ENCODE data around the gene EGFR. TPM values are rescaled to one million over a fixed set of nuclear protein-coding genes. Genes with fewer than 3 reads are reported as not detected.

Gene EGFR
- total RNA-seq, 1 donor from 2014 or later: 144 TPM

DNA sequence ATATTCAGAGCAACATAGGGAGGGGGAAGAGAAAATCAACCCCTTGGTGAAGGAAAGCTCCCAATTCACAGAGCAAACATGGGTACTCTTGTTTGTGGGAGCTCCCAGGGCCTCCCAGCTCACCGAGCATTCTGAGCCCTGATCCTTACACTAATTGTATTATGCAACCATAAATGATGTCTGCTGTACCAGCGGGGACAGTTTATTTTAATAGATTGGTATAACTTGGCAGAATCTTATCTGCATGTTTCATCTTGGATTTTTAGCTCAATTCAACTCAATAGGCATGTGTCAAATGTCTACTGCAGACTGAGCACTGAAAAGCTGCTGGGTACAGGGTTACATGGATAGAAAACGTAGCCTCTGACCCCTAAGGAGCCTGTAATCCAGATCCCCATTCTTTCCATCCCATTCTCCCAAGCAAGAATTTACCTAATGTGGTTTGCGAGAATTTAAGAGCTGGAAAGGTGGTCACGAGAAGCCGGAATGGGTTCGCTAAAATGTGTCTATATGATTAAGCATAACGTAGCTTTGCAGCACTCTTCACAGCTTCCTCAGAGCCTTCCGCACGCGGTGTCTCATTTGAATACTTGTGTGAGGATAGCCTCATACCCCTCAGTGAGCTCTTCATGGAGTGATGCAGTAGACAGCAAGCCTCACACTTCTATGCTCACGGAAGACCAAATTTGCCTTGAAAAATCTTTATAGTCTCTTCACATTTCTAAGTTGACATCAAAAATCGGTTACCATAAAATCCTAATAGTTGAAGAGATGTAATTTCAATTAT, 18.3 kb downstream of the EGFR start:
- no peak for DNase-seq (ENCODE audit: low spot score)

DNA sequence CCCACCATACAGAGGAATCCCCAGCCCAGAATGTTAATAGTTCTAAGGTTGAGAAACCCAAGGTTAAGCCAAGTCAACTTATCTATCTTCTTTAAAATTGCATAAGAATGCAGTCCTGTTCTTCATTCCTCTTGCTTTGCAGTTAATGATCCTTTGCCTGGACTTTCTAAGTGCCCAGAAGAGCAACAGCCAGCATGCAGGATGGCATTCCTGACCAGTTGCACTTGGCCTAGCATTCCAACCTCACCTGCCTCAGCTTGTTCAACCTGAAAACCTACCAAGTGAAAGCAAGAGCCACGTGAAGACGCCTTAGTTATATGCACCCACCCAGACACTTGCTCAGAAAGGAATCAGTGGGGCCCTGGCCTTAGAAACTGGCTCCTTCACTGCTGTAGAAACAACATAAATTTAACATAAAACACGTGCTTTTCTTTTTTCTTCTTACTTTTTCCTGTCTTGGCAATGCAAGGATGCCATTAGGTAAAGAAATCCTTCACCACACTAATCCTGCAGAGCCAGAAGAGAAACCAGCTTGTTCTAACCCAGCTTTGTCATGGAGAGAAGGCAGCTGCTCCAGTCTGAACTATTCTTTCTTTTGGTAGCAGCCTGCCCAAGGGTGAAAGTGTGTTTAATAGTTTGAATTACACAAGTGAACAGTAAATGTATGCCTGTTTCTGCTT, 25.0 kb downstream of the EGFR start:
- no peak for DNase-seq (ENCODE audit: low spot score)

DNA sequence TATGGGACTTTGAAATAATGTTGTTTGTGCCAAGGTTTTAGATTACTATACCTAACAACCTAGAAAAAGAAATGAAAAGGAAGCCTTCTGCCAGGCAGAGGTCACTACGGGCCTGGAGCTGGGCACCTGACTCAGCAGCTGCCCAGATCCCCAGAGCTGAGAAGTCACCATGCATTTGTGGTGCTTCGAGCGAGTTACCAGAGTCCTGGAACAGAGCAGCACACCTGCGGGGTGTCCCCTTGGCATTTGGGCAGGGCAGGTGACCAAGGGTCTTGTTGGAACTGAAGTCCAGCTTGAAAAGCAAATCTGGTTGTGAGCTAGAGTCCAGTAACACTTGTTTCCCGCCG, 25.5 kb downstream of the EGFR start:
- no peak for DNase-seq (ENCODE audit: low spot score)

DNA sequence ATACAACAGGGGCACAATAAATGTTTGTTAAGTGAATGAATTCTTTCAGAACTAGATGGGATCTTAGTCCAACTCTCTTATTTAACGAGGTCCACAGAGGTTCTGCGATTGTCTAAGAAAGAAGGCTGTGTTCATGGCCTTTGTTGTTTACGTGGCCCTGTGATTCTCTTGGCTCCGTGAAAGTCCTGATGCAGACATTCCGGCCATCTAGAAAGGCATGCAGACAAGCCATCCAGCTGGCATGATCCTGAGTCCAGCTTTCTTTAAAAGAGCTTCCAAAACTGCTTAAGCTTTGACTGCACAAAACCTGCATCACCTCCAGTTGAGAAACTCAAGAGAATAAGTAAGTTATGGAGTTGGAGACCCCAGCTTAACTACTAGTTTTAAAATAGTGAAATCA, 26.0 kb downstream of the EGFR start:
- no peak for DNase-seq (ENCODE audit: low spot score)

DNA sequence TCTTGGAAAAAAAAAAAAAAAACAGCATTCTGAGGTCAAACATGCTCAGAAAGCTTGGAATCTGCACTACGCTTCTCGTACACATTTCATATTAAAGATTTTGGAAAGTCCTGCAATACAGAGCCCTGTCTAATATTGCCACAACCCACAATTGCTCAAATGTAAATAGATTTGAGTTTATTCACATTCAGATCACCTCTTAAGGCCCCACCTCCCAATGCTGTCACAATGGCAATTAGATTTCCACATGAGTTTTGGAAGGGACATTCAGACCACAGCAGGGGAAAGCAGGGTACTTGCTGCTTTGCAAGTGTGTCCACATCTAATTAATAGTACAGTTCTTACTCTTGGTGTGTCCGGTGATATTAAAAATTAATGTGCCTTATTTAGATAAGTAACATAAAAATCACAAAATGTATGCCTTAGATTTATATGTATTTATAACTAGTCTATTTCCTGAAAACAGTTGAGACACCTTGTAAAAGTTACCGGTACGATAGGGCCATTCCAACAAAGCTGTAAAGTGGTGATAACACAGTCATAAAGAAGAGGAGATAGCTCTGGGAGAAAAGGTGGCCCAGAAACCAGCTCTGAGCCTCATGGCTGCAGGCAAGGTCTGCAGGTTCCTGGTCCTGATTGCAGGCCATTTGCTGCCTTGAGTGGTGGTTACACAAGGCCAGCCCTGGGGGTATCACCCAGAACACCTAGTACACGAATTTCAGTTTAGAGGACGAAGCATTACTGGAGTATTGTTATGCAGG, 27.9 kb downstream of the EGFR start:
- DNase-seq (ENCODE audit: low spot score): no peak

DNA sequence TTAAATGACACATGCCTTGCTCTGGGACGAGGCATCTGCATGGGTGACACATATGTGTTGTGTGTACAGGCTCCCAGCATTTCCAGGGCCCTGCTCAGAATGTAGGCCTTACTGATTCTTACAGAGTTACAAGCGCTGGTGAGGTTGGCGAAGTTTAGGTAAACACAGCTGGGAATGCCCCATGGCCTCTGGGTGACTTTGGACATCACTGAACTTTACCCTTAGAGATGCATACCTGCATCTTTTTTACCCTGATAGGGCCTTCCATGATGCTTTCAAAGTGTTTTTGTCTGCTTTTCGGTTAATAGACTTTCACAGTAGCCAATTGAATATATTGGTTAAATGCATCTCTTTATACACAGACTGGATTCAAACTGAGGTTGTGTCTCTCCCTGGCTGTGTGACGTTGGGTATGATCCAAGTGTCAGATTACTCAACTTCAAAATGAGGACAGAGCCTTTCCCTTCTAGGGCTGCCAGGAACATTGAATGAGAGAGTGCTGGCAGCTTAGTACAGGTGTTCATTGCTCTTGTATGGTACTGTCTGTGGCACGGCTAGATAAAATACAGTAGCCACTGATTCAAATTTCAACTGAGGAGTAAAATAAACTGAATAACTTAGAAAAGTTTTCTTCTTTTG, 29.5 kb downstream of the EGFR start:
- DNase-seq (ENCODE audit: low spot score): no peak

DNA sequence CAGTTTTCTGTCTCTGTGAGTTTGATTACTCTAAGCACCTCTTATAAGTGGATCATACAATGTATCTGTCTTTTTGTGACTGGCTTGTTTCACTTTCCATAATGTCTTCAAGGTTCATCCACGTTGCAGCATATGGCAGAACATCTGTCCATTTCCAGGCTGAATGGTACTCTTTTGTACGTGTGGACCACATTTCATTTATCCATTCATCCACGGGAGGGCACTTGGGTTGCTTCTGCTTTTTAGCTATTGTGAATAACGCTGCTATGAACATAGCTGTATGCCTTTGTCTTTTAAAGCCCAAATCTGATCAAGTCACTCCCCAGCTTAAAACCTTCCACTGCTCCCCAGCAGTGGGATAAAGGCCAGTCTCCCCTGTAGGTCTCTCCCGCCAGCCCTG, 31.5 kb downstream of the EGFR start:
- no peak for DNase-seq (ENCODE audit: low spot score)

DNA sequence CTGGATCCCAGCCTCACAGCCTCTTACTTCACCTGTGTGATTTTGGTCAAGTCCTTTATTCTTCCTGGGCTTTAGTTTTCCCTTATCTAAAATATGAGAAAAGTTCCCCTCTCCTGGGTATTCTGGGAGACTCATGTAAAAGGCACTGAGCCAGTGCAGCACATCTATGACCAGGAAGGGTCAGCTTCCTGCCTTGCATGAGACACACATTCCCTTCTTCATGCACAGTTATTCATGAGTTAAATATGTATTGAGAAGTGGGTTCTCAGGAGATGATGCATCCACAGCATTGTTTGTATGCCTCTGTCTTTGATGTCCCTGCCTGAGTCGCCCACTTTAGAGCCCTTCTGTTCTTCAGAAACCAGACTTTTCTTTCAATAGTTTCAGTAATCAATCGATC, 33.3 kb downstream of the EGFR start:
- no peak for DNase-seq (ENCODE audit: low spot score)

DNA sequence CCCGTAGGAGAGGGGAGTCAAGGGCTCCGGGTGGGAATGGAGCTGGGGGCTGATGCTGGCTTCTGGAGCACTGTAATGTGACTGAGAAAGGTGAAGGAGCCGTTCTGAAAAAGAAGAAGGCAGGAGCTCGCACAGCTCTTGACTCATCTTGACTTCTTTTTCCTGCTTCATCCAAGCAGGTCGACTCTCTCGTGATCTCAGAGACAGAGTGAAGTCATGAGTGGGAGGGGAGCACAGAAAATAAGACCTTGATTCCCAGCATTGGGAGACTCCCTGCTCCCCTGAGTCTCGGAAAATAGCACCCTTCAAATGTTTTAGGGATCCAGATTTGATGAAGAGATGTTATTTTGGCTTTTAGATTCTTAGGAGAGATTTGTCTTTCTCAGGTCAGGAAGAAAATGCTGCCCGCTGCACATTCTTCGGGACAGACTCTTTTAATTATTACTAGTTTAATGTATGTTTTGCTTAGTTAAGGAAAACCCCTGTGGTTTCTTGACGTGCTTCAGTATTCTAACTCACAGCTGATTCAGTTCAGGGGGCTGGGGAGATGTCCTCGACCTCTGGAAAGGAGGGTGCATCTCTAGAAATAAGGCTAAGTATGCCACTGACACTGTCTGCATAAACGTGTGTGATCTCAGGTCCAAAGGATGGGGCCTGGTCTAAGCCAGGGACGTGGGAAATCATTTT, 34.1 kb downstream of the EGFR start:
- no peak for DNase-seq (ENCODE audit: low spot score)

DNA sequence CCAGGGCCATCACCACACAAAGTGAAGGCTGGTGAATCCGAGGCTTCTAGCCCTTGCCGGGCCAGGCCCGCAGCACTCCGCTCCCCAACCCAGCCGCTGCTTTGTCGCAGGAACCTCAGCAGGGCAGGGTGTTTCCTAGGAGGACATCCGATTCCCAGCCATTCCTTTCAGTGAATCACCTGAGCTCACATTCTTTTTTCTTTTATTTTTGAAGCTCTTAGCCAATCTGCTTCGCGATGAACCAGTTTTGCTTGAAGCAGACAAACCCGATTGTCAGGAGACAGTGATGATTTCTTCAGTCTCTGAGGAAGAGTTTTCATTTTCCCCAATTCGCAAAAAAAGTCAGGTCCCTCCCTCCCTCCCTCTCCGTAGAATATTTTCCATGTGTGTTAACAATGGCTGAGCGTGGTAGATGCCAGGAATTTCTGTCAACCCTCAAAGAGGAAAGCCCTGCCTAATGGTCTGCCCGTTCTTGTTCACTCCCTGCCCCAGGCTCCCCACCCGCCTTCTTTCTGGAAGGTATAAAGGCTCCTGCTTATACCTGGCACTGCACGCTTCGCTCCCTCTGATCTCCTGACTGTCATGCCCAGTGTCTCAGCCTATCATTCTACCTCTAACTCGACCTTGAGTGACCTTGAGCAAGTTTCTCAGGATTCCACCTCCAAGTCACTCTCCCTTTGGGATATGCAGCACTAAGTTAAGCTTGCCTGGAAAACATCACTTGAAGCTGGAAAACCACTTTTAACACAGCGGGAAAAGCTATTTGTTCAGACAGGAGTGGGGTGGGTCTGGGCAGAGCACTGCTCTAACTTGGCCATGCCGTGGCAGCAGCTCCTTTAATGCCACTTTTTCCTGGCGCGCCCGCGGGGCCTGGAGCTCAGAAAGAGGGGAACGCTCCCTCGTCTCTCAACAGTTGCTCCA, 35.1 kb downstream of the EGFR start:
- no peak for DNase-seq (ENCODE audit: low spot score)

DNA sequence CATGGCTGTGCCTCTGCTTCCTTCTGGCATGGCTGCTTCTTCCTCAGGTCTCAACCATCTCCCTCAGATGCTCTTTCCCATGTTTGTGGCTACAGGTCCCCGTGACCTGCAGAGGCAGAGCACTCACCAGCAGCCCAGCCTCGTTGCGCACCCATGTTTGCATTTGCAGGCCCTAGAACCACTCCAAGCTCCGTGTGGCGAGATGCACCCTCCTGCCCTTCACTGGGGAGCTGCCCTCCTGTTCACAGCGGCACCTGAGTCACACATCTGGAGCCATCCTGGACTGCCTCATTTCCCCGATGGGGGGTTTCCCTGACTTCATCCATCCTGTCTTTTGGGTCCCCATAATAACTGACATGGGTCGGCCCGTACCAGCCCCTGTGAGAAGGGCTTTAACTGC, 35.9 kb downstream of the EGFR start:
- no peak for DNase-seq (ENCODE audit: low spot score)

DNA sequence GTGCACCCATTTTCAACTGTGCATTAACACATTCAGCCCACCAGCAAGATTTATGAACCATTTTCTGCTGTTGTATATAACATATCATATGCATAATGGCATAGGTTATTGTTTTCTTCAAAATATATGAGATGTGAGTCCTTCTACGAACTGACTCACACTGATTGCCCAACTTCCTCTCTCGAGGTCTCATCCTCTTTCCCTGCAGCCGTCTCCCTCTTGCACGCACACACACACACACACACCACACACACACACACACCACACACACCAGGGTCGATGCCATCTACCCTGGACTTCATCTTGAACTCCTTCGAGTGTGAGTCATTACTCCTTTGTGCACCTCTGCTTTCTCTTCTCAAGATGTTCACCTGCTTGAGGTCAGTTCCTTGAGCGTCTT, 36.7 kb downstream of the EGFR start:
- no peak for DNase-seq (ENCODE audit: low spot score)

DNA sequence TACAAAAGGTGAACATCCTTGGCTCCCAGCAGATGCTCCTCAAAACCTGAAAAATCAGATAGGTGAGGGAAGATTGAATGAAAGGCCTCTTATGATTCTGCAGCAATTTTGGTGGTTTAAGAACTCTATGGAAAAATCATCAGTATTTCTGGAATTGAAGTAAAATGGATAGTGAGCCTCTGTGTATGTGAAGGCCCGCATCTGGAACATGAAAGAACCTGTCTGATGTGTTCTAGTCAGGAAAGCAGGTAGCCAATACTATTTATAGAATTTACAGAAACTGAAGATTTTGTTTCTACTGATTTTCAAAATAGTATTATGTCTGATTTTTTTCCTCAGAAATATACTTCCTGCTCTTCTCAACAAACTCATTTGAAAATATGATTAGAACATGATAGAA, 37.3 kb downstream of the EGFR start:
- no peak for DNase-seq (ENCODE audit: low spot score)

DNA sequence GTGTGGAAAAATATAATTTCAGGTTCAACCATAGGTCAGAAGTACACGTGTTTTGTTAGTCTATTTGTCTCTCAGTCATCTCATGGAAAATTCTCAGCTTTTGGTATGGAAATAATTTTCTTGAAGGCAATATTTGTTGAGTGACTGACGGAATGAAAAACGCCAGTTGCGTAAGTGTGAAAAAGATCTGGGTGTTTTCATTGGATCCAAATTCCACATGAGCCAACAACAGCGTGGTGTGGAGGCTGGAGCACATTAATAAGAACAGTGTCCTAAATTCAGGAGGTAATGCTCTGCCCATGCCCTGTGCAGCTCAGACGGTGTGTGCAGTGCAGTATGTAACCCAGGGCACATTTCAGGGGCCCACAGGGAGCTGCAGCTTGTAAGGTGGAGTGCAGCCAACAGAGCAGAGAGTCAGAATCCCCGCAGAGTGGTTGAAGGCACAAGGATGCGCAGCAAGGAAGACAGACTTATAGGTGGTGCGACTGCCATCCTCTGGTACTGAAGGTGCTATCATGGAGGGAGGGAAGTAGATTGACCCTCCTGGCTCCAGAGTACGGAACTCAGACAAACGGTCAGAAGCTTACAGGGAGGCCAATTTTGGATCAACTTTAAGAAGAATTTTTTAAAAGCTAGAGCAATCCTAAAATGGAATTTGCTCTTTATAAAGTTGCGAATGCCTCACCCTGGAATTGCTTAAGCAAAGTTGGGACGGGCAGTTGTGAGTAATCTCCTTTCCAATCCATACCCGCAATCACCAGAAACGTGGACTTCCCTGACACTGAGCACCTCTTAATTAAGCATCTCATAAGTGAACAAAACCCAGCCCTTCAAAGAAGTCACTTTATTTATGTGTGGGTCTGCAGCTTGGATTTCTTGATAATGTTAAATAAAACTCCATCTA, 38.0 kb downstream of the EGFR start:
- no peak for DNase-seq (ENCODE audit: low spot score)

DNA sequence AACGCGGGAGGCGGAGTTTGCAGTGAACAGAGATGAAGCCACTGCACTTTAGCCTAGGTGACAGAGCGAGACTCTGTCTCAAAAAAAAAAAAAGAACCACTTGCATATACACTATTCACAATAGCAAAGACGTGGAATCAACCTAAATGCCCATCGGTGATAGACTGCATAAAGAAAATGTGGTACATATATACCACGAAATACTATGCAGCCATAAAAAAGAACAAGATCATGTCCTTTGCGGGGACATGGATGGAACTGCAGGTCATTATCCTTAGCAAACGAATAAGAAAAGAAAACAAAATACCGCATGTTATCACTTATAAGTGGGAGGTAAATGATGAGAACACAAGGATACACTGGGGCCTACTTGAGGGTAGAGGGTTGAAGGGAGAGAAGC, 39.5 kb downstream of the EGFR start:
- DNase-seq (ENCODE audit: low spot score): no peak

DNA sequence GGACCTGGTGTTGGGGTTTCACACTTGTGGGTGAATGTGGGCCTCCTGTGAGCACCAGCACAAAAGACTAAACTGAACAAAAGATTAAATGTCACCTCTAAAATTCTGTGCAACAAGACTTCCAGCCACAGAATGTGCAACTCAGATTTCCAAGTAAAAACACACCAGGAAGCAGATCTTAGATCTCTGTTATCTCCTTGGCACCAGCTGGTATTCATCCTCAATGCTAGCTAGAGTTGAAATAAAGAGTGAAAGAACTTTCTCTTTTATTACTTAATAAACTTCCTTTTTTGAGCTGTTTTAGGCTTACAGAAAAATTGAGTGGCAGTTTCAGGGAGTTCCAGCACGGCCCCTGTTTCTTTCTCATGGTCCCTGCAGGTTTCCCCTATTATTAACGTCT, 40.2 kb downstream of the EGFR start:
- DNase-seq (ENCODE audit: low spot score): no peak

DNA sequence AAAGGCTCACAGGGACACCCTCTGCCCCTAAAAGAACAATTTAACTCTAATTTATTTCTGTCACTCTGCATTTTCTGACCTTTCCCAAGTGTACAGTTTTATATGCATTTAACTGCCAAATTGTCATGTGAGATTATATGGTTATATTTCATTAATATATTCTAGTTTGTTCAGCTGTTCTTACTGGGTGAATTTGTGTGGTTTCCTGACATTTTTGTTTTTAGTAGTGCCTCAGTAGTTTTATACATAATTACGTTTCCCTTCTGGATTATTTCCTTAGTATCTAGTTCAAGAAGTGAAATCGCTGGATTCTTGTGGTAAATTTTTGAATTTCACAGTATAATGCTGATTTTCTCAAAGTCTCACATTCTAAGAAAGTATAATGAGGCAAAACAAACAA, 41.3 kb downstream of the EGFR start:
- DNase-seq (ENCODE audit: low spot score): no peak

DNA sequence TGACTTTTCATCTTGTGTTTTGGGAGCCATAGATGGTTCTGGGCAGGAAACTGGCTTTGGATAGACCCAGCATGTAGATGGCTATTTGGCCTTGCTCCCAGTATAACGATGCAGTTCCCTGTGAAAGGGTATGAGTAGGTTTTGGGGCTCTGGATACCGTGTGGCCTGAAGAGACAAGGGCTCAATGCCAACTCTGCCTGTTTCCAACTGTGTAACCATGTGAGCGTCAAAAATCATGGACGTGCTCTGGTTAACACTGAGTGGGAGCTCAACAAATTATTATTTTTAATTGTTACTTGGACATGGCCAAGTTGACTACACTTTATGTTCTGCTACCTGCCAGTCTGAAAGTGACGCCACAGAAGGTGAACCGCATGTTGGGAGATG, 41.8 kb downstream of the EGFR start:
- DNase-seq (ENCODE audit: low spot score): no peak

DNA sequence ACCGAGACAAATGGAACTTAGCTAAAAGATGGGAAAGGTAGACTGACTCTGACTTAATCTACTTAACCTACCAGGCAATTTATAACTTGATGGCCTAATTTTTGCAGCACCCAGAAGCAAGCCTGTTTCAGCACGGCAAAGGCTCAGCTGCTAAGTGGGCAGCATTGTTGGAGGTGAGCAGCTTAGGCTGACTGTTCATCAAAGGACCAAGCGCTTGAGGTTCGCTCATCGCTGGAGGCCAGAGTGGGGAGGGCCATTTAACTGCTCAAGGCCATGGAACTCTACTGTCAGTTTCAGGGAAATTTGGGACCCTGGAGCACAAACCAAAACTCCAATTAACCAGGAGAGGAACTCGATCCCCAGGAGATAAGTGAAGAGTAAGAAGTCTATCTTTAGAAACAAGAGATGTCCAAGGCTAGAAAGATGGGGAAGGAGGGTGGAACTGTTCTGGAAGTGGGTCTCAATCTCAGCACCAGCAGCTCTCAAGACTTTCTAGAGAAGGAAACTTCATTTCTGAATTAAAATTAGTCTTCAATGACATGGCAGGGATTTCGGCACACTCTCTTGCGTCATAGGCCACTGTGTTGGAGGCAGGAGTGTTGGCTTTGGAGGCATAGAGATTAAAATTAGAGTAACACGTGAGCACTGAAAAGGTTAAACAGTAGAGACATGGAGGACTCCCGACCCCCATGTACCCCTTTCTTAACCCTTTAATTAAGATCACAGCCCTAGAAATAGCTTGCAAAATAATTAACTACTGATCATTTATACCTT, 43.1 kb downstream of the EGFR start:
- DNase-seq (ENCODE audit: low spot score): no peak

Data from ureter (tissue), 1 donor.